ENCODE measurements around the gene SMPX. TPM values are rescaled to one million over a fixed set of nuclear protein-coding genes. Genes with fewer than 3 reads are reported as not detected.

The SMPX gene
- polyA plus RNA-seq, 4 donors = 0.25 to 0.39 (median 0.29) TPM

DNA sequence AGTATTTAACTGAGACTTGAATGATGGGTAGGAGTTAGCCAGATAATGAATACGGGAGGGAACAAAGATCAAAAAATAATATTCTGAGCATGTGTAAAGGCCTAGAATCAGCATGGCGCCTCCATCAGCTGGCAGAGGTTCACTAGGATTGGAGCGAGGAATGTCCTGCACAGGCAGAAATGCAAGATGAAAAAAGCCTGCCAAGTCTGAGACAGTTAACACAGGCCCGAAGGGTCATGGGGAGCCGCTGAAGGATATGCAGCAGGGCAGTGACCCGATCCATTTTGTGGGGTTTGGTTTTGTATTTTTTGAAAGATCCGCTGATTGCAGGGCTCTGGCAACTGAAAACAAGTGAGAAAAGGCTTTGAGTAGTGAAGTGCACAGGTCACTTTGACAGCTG lies 40.1 kb downstream of the SMPX start:
- no peak for DNase-seq (ENCODE audit: low read depth in 4 of 4, low spot score in 3 of 4)

- DNase-seq (ENCODE audit: low read depth in 4 of 4, low spot score in 3 of 4) = no peak
Observed at GRCh38 chrX:21715825-21716224, 42.1 kb downstream of the SMPX start.

DNA sequence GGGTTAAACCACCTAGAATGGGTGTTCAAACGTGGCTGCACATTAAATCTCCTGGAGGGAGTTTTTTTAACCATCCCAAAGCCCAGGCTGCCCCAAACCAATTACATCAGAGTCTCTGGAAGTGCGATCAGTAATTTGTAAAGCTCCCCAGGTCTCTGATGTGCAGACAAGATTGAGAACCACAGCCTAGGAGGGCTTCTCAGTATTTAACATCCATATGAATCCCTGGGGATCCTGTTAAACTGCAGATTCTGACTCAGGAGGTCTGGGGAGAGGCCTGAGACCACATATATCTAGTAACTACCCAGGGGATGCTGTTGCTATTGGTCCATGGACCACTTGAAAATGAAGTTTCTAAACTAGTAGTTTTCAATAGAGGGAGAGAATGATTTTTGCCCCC lies 42.6 kb downstream of the SMPX start:
- DNase-seq (ENCODE audit: low read depth in 4 of 4, low spot score in 3 of 4) = no peak

GRCh38 chrX:21711848-21712197 lies 46.1 kb downstream of the SMPX start:
- DNase-seq (ENCODE audit: low read depth in 4 of 4, low spot score in 3 of 4) = no peak

DNA sequence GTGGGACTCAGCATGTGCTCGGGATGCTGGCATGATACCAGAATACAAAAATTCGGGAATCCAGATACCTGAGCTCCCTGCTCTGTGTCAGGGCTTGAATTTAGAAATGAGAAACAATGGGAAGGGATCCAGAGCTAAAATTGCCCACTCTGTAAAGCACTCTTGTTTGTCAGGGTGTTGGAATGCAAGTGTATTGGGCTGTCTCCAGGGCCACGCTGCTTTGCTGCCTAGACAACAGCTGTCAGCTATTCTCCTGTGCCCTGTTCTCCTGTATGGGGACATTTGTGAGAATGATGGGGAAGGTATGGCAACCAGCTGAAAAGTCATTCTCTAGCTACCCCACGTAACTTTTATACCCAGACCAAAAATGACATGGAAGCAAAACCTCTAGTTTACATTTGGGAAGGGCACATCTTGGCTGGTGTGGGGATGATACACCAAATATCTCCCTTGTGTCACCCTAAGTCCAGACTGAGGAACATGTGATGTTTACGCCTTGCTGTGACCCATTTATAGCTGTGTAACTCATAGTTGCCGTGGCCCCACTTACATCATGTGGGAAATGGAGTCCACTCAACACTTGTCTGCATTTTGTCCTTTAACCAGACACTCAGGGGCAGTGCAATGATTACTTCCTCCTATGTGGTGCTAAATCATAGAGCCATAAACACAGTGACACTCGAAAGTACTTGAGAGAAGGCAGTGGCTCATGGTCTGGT lies 46.6 kb downstream of the SMPX start:
- no peak for DNase-seq (ENCODE audit: low read depth in 4 of 4, low spot score in 3 of 4)

GRCh38 chrX:21708116-21708515 lies 49.8 kb downstream of the SMPX start:
- DNase-seq (ENCODE audit: low read depth in 4 of 4, low spot score in 3 of 4) = no peak

DNA sequence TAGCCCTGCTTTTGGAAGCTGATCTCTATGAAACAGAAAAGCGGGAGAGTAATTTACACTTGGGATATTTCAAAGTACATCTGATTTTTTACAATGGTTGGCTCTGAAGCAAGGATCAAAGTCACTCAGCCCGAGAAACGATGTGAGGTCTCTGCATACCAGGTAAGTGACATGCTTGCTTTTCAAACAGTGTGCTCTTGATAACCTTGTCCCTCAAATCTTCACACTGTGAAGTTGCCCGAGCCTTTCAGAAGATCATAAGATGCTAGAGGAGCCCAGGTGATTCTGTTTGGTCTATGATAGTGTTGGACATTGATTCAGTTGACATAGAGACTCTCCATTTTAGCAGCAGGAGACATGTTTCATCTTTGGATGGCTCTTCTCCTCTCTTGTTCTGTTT lies 52.7 kb downstream of the SMPX start:
- DNase-seq (ENCODE audit: low read depth in 4 of 4, low spot score in 3 of 4) = no peak

DNA sequence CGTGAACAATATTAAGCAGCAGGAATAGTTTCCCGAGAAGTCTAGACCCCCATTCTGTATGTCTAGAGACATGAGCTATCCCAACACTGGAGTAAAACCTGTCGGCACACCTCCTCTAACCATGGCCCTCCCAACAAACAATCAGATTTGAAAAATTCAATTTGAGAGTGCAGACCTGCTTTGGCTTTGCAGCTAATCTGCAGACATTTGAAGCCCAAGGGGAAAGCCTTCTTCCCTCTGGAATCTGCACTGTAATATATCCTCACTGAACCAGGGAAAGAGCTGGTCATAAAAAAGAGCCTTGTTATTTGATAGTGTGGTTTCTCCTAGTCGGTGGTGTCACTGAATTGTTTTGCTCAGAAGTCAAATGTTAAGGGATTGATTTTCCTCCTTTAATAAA lies 55.2 kb downstream of the SMPX start:
- DNase-seq (ENCODE audit: low read depth in 4 of 4, low spot score in 3 of 4) = no peak

GRCh38 chrX:21700967-21701366 lies 56.9 kb downstream of the SMPX start:
- DNase-seq (ENCODE audit: low read depth in 4 of 4, low spot score in 3 of 4) = no peak

GRCh38 chrX:21700275-21700674 lies 57.6 kb downstream of the SMPX start:
- DNase-seq (ENCODE audit: low read depth in 4 of 4, low spot score in 3 of 4) = no peak

GRCh38 chrX:21699136-21699535 lies 58.8 kb downstream of the SMPX start:
- no peak for DNase-seq (ENCODE audit: low read depth in 4 of 4, low spot score in 3 of 4)

DNA sequence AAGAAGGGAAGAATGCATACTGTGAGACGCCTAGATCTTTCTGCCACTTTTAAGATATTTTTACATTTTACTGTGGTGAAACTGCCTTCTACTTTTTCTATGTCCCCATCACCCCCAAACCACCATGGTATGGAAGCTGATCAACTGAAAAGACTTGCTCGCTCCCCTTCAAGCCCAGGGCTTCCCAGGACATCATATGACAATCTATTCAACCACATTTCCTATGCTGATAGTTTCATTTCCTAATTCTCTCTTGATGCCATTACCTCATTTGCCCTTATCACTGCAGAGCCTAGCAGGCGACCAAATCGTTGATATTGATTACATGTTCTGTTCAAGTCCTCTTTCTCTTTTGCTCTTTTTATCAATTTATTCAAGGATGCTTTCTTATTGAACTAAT lies 59.6 kb downstream of the SMPX start:
- DNase-seq (ENCODE audit: low read depth in 4 of 4, low spot score in 3 of 4) = no peak

GRCh38 chrX:21691512-21692018 lies 66.4 kb downstream of the SMPX start:
- DNase-seq (ENCODE audit: low read depth in 4 of 4, low spot score in 3 of 4) = no peak

DNA sequence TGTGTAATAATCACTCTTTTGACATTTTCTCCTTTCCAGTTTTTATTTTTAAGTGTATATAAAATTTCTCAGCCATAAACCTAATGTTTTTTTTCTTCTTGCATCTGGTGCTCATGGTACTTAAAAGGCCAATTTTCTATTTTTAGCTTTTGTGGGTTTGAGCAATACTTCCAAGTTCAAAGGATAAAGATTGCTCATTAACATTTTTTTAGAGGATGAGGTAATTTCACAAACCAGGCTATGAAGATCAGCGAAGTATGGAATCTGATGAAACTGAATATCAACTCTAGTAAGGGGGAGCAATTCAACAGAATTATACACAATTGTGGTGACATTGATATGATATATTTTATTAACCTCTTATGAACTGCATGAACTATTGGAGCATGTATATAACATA lies 74.0 kb downstream of the SMPX start:
- no peak for DNase-seq (ENCODE audit: low read depth in 4 of 4, low spot score in 3 of 4)

GRCh38 chrX:21678048-21678612 lies 79.8 kb downstream of the SMPX start:
- DNase-seq (ENCODE audit: low read depth in 4 of 4, low spot score in 3 of 4) = no peak

- no peak for DNase-seq (ENCODE audit: low read depth in 4 of 4, low spot score in 3 of 4)
Observed at GRCh38 chrX:21675931-21676330, 82.0 kb downstream of the SMPX start.

- DNase-seq (ENCODE audit: low read depth in 4 of 4, low spot score in 3 of 4) = no peak
Observed at GRCh38 chrX:21674430-21675186, 83.3 kb downstream of the SMPX start.

DNA sequence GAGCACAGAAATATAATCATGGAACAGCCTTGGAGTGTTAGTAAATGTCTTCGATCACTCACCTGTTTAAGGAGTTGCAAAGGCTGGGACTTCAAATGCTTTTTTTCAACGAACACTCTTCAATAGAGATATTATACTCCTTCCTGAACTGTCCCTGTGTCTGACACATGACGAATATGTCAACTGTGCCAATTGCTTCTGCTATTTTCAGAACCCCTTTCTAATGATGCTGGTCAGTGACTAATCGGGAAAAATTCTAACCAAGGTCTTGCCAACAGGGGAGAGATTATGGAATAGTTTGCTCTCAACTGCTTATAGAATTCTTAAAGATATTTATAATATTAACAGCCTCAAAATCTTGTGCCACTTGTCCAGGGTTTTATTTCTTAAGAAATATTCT lies 91.2 kb downstream of the SMPX start:
- DNase-seq (ENCODE audit: low read depth in 4 of 4, low spot score in 3 of 4) = no peak

DNA sequence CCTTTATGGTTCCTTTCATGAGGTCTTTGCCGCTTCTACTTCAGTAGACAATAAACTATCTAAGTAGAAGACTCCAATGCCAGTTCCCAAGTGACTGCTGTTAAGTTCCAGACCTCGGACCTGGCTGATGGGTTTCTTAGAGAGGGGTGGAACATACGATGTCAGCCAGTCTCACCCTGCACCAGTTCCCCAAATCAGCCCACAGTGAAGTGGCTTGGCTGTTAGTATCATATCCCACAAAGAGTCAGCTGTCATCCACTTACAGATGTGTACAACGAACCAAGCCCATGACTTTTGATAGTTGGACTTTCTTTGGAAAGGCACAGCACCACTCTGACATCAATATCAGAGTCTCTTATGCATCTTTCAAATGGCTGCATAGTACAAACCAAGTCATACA lies 91.7 kb downstream of the SMPX start:
- no peak for DNase-seq (ENCODE audit: low read depth in 4 of 4, low spot score in 3 of 4)

DNA sequence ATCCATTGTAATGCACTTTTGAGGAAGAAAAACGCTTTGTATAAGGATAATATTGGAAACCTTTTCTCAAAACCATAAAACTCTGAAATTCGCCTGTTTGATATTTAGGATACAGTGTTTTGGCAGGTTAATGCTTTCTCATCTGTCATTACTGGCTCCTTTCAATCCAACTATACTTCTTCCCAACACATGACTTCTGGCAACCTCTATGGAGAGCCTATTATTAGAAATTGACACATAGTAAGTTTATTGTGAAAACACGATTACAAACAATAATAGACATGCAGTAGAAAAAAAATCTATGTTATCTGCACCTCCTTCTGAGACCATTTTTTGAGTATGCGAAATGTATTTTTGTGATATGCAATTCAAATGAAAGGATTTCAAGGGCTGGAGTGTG lies 95.2 kb downstream of the SMPX start:
- no peak for DNase-seq (ENCODE audit: low read depth in 4 of 4, low spot score in 3 of 4)

DNA sequence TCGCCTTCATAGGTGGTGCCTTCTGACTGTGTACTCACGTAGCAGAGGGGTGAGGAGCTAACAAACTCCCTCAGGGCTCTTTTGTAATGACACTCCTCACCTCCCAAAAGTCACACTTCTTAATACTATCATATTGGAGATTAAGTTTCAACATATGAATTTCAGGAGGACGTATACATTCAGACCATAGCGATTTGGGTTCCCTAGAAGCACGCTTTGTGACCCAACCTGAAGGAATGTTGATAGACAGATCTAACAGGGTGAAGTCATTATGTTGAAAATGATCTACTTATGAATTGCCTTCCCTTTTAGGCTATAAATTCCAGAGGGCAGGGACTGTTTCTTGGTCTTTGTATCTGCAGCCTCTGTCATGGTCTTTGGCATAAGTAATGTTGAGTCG lies 96.6 kb downstream of the SMPX start:
- no peak for DNase-seq (ENCODE audit: low read depth in 4 of 4, low spot score in 3 of 4)

DNA sequence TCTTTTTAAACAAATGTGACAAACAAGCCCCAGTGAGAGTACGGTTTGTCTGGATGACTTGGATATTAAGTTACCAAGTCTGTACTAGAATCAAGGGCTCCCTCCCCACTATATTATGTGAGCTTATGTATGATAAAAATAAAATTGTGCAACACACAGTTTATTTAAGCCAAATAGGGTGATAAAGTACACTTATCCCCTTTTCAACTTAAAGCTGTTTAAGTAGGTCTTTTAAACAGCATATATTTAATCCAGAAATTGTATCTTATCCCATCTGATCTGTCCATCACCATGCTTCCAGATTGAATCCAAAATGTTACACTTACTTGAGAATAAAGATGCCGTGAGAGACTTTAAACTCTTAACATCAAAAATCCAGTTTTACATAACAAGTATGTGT lies 97.8 kb downstream of the SMPX start:
- no peak for DNase-seq (ENCODE audit: low read depth in 4 of 4, low spot score in 3 of 4)

All from right renal pelvis (tissue), 4 donors.